GM12872 (cell line): ENCODE data around the gene TBC1D12.

ENCODE experiments used
- TF ChIP-seq, protein P1 (sequence below): IDR thresholded peaks from 3 replicates; pipeline ENCODE4 v1.5.1; 2011; ENCODE audit warnings: low read depth, mild to moderate bottlenecking, low read length, moderate library complexity; ENCODE audit not compliant: insufficient read depth

The TBC1D12 gene

DNA sequence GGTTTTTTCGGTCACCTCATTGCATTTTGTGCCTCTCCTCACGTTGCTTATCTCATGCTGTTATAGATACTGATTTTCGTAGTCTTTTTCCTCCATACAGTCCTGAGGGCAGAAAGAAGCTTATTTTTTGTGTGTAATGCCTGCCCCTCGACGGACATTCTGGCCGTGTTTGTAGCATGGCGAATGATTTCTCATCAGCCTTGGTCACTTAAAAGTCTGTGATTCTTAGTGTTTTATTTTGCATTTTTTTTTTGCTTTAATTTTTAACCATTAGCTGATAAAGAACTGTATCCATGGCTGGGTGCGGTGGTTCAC, 39.1 kb upstream of the TBC1D12 start:
- TF ChIP-seq, protein P1, sequence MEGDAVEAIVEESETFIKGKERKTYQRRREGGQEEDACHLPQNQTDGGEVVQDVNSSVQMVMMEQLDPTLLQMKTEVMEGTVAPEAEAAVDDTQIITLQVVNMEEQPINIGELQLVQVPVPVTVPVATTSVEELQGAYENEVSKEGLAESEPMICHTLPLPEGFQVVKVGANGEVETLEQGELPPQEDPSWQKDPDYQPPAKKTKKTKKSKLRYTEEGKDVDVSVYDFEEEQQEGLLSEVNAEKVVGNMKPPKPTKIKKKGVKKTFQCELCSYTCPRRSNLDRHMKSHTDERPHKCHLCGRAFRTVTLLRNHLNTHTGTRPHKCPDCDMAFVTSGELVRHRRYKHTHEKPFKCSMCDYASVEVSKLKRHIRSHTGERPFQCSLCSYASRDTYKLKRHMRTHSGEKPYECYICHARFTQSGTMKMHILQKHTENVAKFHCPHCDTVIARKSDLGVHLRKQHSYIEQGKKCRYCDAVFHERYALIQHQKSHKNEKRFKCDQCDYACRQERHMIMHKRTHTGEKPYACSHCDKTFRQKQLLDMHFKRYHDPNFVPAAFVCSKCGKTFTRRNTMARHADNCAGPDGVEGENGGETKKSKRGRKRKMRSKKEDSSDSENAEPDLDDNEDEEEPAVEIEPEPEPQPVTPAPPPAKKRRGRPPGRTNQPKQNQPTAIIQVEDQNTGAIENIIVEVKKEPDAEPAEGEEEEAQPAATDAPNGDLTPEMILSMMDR, result no peak

DNA sequence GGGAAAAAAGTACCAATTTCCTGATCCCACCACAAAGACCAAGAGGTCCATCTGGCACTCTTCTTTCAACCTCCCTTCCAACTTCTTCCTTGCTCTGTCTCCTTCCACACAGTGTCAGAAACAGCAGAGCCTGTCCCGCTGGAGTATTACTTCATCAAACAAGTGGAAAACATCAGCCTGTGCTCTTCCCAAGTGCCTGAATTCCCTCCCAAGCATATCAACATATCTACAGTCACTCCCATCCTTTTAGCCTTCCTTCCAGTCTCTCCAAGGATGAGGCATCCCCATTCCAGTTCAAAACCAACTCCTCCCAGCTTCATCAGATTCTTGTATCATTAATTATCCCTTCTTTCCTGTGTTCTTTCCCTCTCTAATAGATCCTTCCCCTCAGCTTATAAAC, 37.9 kb upstream of the TBC1D12 start:
- TF ChIP-seq, protein P1, result no peak

DNA sequence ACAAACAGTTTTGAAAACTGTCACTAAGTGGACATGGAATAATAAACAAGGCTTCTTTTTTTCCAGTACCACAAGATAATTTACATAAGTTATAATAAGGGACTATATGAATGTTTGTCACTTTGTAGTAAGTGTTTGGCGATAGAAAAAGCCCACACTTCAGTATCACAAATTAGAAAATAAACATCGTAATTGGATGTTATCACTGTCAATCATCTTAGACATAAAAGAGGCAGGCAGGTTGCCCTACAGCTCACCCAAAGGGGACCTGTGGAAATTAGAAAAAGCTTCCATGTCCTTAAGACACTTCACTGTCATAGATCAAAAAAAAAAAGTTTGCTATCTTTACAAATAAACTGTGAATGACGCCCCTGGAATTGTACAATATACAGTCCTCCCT, 36.0 kb upstream of the TBC1D12 start:
- TF ChIP-seq, protein P1, result no peak

DNA sequence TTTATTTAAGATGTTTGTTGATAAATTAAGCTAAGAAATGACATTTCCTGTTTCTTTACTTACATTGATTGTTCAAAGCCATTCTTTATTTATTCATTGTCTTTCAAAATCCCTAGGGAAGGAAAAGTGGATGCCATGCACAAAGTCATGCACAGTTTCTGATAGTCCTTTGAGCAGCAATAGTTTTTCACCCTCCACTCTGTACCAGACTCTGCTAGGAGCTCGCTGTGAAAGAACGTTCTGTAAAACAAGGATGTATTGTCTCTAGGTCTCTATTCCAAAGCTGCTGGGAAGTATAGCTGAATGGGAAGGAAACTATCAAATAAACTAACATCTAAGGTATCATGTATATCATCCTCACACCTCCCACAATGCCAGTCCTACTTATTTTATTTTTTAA, 31.8 kb upstream of the TBC1D12 start:
- TF ChIP-seq, protein P1, result no peak

DNA sequence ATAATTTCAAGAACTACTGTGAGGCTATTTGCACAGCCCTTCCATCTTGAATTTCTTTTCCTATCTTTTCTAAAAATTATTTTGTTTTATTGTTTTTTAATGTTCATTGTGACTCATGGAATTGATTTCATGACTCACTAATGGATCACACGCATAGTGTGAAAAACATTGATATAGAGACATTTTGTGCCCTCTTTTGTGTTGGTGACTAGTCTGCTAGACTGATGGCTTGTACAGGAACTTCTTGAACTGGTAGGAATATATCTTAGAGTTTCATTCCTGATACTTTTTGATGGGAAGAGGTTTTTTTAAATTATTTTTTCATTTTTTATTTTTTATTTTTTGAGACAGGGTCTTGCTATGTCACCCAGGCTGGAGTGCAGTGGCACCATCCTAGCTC, 27.0 kb upstream of the TBC1D12 start:
- TF ChIP-seq, protein P1, result no peak

DNA sequence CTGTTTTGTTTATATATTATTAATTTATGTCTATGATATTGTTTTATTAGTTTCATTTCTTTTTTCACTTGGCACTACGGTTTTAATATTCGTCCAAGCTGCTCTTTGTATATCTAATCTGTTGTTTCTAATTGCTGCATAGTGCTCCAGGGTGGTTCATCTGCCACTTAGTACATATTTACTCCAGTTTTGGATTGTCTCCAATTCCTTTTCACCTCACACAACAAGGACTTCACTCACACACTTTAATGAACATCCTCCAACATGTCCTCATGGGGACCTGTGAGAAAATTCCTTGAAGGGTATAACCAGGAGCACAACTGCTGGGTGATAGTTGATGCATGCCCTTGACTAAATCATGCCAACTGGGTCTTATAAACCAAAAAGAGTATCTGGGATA, 25.5 kb upstream of the TBC1D12 start:
- TF ChIP-seq, protein P1, result no peak

DNA sequence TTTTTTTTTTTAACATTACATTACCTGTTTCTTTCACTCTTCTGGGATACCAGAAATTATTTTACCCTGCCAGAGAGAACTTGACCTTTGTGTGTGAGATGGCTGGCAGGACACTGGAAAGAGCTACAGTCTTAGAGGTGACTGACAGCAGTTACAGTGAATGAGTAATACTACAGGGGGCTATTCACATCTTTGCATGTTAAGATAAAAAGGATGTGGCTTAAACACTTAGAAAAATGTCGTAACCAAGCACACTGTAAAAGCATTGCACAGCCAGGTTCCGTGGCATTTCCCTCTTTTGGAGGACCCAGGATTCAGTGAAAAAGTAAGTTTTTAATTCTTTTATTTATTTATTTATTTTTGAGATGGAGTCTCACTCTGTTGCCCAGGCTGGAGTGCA, 18.8 kb upstream of the TBC1D12 start:
- TF ChIP-seq, protein P1, result no peak
